Fibroblast of lung (primary cell): ENCODE data around the gene C10orf67.

ENCODE experiments used
- EZH2 ChIP-seq: IDR thresholded peaks from 2 replicates; pipeline ENCODE4 v1.5.1; 2012; ENCODE audit warnings: low read length, control low read depth, mild to moderate bottlenecking; ENCODE audit errors: missing control alignments
- TF ChIP-seq, protein P1 (sequence below), 2 donors: IDR thresholded peaks in 1 of 2; conservative IDR thresholded peaks in 1 of 2; 1 replicate in 1 of 2; 2 replicates in 1 of 2; pipeline ENCODE4 v1.5.1; 2011 to 2012; ENCODE audit warnings: low read length in 2 of 2, control low read depth in 1 of 2, inconsistent platforms in 1 of 2, low read depth in 1 of 2, mild to moderate bottlenecking in 1 of 2

DNA sequence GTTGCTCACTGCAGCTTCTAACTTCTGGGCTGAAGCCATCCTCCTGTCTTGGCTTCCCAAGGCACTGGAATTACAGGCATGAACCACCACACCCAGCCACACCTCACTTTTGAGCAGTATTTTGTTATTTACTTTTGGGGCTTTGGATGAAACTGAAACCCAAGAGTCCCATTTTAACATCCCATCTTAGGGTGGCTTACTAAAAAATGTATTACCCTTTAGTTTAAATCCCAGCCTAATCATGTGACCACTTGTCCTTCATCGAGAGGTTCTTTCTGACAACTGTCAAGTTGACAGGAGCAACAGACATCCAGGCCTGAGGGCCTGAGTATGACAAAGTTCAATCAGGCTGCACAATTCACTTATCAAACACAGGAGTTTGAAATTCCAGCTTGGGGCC is 33.6 kb downstream of the C10orf67 start:
- TF ChIP-seq, protein P1, sequence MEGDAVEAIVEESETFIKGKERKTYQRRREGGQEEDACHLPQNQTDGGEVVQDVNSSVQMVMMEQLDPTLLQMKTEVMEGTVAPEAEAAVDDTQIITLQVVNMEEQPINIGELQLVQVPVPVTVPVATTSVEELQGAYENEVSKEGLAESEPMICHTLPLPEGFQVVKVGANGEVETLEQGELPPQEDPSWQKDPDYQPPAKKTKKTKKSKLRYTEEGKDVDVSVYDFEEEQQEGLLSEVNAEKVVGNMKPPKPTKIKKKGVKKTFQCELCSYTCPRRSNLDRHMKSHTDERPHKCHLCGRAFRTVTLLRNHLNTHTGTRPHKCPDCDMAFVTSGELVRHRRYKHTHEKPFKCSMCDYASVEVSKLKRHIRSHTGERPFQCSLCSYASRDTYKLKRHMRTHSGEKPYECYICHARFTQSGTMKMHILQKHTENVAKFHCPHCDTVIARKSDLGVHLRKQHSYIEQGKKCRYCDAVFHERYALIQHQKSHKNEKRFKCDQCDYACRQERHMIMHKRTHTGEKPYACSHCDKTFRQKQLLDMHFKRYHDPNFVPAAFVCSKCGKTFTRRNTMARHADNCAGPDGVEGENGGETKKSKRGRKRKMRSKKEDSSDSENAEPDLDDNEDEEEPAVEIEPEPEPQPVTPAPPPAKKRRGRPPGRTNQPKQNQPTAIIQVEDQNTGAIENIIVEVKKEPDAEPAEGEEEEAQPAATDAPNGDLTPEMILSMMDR (conservative IDR thresholded peaks at IDR 0.05 in 1 of 2, IDR thresholded peaks at IDR 0.05 in 1 of 2; ENCODE audit: low read depth in 1 of 2, low read length in 2 of 2) = no peak
- TF ChIP-seq EZH2 = no peak
